ENCODE measurements around the gene GLIS1. TPM values are rescaled to one million over a fixed set of nuclear protein-coding genes. Genes with fewer than 3 reads are reported as not detected.

The GLIS1 gene
- polyA plus RNA-seq, 1 donor (not counting 4 experiments of a cell fraction or from before 2014, with no cell fraction given): not detected

- Histone ChIP-seq H4K20me1 (ENCODE audit: control insufficient read depth, extremely low read depth, insufficient read depth, low read length) (peaks cover 2% of the 10 kb centered on the region), H3K9ac (ENCODE audit: control insufficient read depth, extremely low read depth, insufficient read depth, low read length) (no peak overlapping the region), H3K9me3 (ENCODE audit: control insufficient read depth, low read depth, low read length) (no peaks in the 10 kb centered on the region), H2AFZ (ENCODE audit: control insufficient read depth, low read length) (no peak overlapping the region), H3K27me3 (ENCODE audit: control insufficient read depth, extremely low read depth, insufficient read depth, low read length) (peaks cover 56% of the 10 kb centered on the region), H3K4me2 (ENCODE audit: control insufficient read depth, extremely low read depth, insufficient read depth, low read depth, low read length) (no peak overlapping the region), H3K36me3 (ENCODE audit: control insufficient read depth in 2 of 2, extremely low read depth in 1 of 2, insufficient read depth in 2 of 2, low read length in 2 of 2) (no peaks in the 10 kb centered on the region), H3K4me1 (ENCODE audit: control insufficient read depth, extremely low read depth, insufficient read depth, low read length) (no peaks in the 10 kb centered on the region), H3K79me2 (ENCODE audit: control insufficient read depth, insufficient read depth, low read length) (no peaks in the 10 kb centered on the region), H3K27ac (ENCODE audit: control insufficient read depth, insufficient read depth, low read length) (no peak overlapping the region), H3K9me1 (ENCODE audit: control insufficient read depth, extremely low read depth, insufficient read depth, low read length) (no peaks in the 10 kb centered on the region), H3K4me3 (ENCODE audit: control insufficient read depth in 2 of 3, extremely low read depth in 1 of 3, insufficient read depth in 2 of 3, low read depth in 1 of 3, low read length in 3 of 3) (no peak overlapping the region)
- no peak for TF ChIP-seq EZH2 (IDR thresholded peaks at IDR 0.05; ENCODE audit: low read length)
- TF ChIP-seq CTCF (optimal IDR thresholded peaks at IDR 0.05 in 1 of 3, IDR thresholded peaks at IDR 0.05 in 1 of 3, conservative IDR thresholded peaks at IDR 0.05 in 1 of 3; ENCODE audit: extremely low read depth in 1 of 3, insufficient read depth in 2 of 3, low read length in 3 of 3): no peak
- FAIRE-seq (no peak), DNase-seq (ENCODE audit: low read depth, low spot score) (no peak)
- dilution Hi-C loops (cut with MboI; ENCODE audit: extremely low pct_ligation_motif_present, low sequenced_read_pairs): no loop called here
Observed at GRCh38 chr1:53685272-53686051, 53.5 kb downstream of the GLIS1 start.

- no peaks in the 10 kb centered on the region for H3K9me1 ChIP-seq (ENCODE audit: control insufficient read depth, extremely low read depth, insufficient read depth, low read length)
- H2AFZ ChIP-seq (ENCODE audit: control insufficient read depth, low read length): no peak overlapping the region
- no peak overlapping the region for H3K27ac ChIP-seq (ENCODE audit: control insufficient read depth, insufficient read depth, low read length)
- no peaks in the 10 kb centered on the region for H3K4me1 ChIP-seq (ENCODE audit: control insufficient read depth, extremely low read depth, insufficient read depth, low read length)
- no peaks in the 10 kb centered on the region for H3K36me3 ChIP-seq (ENCODE audit: control insufficient read depth in 2 of 2, extremely low read depth in 1 of 2, insufficient read depth in 2 of 2, low read length in 2 of 2)
- H3K9ac ChIP-seq (ENCODE audit: control insufficient read depth, extremely low read depth, insufficient read depth, low read length): no peak overlapping the region
- dilution Hi-C loops (cut with MboI; ENCODE audit: extremely low pct_ligation_motif_present, low sequenced_read_pairs): no loop called here
- TF ChIP-seq EZH2 (IDR thresholded peaks at IDR 0.05; ENCODE audit: low read length) (no peak), CTCF (optimal IDR thresholded peaks at IDR 0.05 in 1 of 3, IDR thresholded peaks at IDR 0.05 in 1 of 3, conservative IDR thresholded peaks at IDR 0.05 in 1 of 3; ENCODE audit: extremely low read depth in 1 of 3, insufficient read depth in 2 of 3, low read length in 3 of 3) (no peak)
- peaks cover 57% of the 10 kb centered on the region for H3K27me3 ChIP-seq (ENCODE audit: control insufficient read depth, extremely low read depth, insufficient read depth, low read length)
- H4K20me1 ChIP-seq (ENCODE audit: control insufficient read depth, extremely low read depth, insufficient read depth, low read length): peaks cover 2% of the 10 kb centered on the region
- DNase-seq (ENCODE audit: low read depth, low spot score) (no peak), FAIRE-seq (no peak)
- H3K4me2 ChIP-seq (ENCODE audit: control insufficient read depth, extremely low read depth, insufficient read depth, low read depth, low read length): no peak overlapping the region
- H3K9me3 ChIP-seq (ENCODE audit: control insufficient read depth, low read depth, low read length): no peaks in the 10 kb centered on the region
- H3K4me3 ChIP-seq (ENCODE audit: control insufficient read depth in 2 of 3, extremely low read depth in 1 of 3, insufficient read depth in 2 of 3, low read depth in 1 of 3, low read length in 3 of 3): no peak overlapping the region
- H3K79me2 ChIP-seq (ENCODE audit: control insufficient read depth, insufficient read depth, low read length): no peaks in the 10 kb centered on the region
Observed at GRCh38 chr1:53684741-53685140, 54.2 kb downstream of the GLIS1 start.

Measured in keratinocyte (primary cell).